Spinal cord (tissue), 10 donors: Measurements from ENCODE around the gene CHRNB4. TPM values are rescaled to one million over a fixed set of nuclear protein-coding genes. Genes with fewer than 3 reads are reported as not detected.

Source experiments
- DNase-seq, 6 donors: peaks; one replicate each; pipeline versions ENCODE4 v3.0.0 to v3.0.0-alpha.2; 2013 to 2015; ENCODE audit warnings: low spot score in 6 of 6, low read depth in 4 of 6
- H3K27ac ChIP-seq: one replicate; pipeline ENCODE4 v1.5.1; 2013; ENCODE audit warnings: low read depth, low read length, control low read depth
- H3K27me3 ChIP-seq: one replicate; pipeline ENCODE4 v1.6.1; 2013; ENCODE audit warnings: low read length; ENCODE audit not compliant: control insufficient read depth, insufficient read depth
- H3K36me3 ChIP-seq: one replicate; pipeline ENCODE4 v1.6.1; 2013; ENCODE audit warnings: low read length; ENCODE audit not compliant: control insufficient read depth, insufficient read depth
- H3K4me1 ChIP-seq: one replicate; pipeline ENCODE4 v1.6.1; 2013; ENCODE audit warnings: low read length; ENCODE audit not compliant: control insufficient read depth, insufficient read depth
- H3K4me3 ChIP-seq: one replicate; pipeline ENCODE4 v1.5.1; 2013; ENCODE audit warnings: low read depth, low read length, control low read depth
- H3K9me3 ChIP-seq: one replicate; pipeline ENCODE4 v1.6.1; 2013; ENCODE audit warnings: low read length; ENCODE audit not compliant: control insufficient read depth, insufficient read depth
- WGBS: methylation state at CpG from one replicate; pipeline ENCODE4 v1.1.5; 2013; ENCODE audit warnings: missing lambda C conversion rate; ENCODE audit not compliant: insufficient coverage; 5-methylcytosine and 5-hydroxymethylcytosine counted together
- polyA plus RNA-seq, 2 donors: library from polyadenylated mRNA; unstranded; fragments of 120-200 nt; gene quantifications; one replicate each; pipeline ENCODE4 v1.2.1, GENCODE V29; 2013; ENCODE audit not compliant: insufficient read length in 2 of 2
- total RNA-seq, 2 donors: library from RNA; depleted of rRNA in 1 of 2; stranded (reverse); fragments of 120-200 nt in 1 of 2; fragments of >200 nt in 1 of 2; gene quantifications; one replicate each; pipeline versions ENCODE4 v1.2.3 to v1.2.4, GENCODE V29; 2013 to 2014
- donor health status: healthy.

CHRNB4 gene
- total and polyA plus RNA-seq, 4 donors = 0.33 to 3.3 (median 2.1) TPM

GRCh38 chr15:78651930-78652615 lies 11.1 kb upstream of the CHRNB4 start:
- Histone ChIP-seq H3K27me3 (no peaks in the 10 kb centered on the region), H3K4me3 (no peak overlapping the region), H3K9me3 (no peaks in the 10 kb centered on the region), H3K4me1 (no peaks in the 10 kb centered on the region), H3K27ac (no peak overlapping the region), H3K36me3 (no peaks in the 10 kb centered on the region)
- WGBS = 100% methylated on average over 1 of the region's 1 CpG
- no peak for DNase-seq

GRCh38 chr15:78651007-78651406 lies 10.0 kb upstream of the CHRNB4 start:
- H3K36me3 ChIP-seq = no peaks in the 10 kb centered on the region
- WGBS = 75% methylated on average over 3 of the region's 3 CpGs
- DNase-seq = no peak
- H3K27me3 ChIP-seq = no peaks in the 10 kb centered on the region
- no peaks in the 10 kb centered on the region for H3K9me3 ChIP-seq
- H3K4me3 ChIP-seq = no peak overlapping the region
- no peaks in the 10 kb centered on the region for H3K4me1 ChIP-seq
- H3K27ac ChIP-seq = no peak overlapping the region

GRCh38 chr15:78650022-78650421 lies 9.0 kb upstream of the CHRNB4 start:
- 77% methylated on average over 4 of the region's 4 CpGs for WGBS
- peak in 1 of 6 donors; percentile 16 for DNase-seq

GRCh38 chr15:78645009-78645408 lies 4.0 kb upstream of the CHRNB4 start:
- no peak overlapping the region for H3K4me3 ChIP-seq
- no peak overlapping the region for H3K27ac ChIP-seq
- no peak for DNase-seq
- H3K27me3 ChIP-seq = peaks cover 14% of the 10 kb centered on the region
- no peaks in the 10 kb centered on the region for H3K36me3 ChIP-seq
- peaks cover 17% of the 10 kb centered on the region for H3K4me1 ChIP-seq
- 97% methylated on average over 3 of the region's 4 CpGs for whole genome bisulfite sequencing
- H3K9me3 ChIP-seq = no peaks in the 10 kb centered on the region

More at GRCh38 chr15:78650022-78650421, 9.0 kb upstream of the CHRNB4 start:
- H3K4me1 ChIP-seq = no peaks in the 10 kb centered on the region
- no peaks in the 10 kb centered on the region for H3K9me3 ChIP-seq
- no peaks in the 10 kb centered on the region for H3K36me3 ChIP-seq
- no peak overlapping the region for H3K4me3 ChIP-seq
- H3K27ac ChIP-seq = no peak overlapping the region
- no peaks in the 10 kb centered on the region for H3K27me3 ChIP-seq

GRCh38 chr15:78642331-78642730 lies 1.3 kb upstream of the CHRNB4 start:
- H3K4me3 ChIP-seq = no peak overlapping the region
- H3K36me3 ChIP-seq = no peaks in the 10 kb centered on the region
- WGBS = 44% methylated on average over 1 of the region's 5 CpGs
- H3K9me3 ChIP-seq = no peaks in the 10 kb centered on the region
- no peak overlapping the region for H3K27ac ChIP-seq
- peak in 2 of 6 donors; percentile 50 to 65 for DNase-seq
- H3K4me1 ChIP-seq = peaks cover 18% of the 10 kb centered on the region
- H3K27me3 ChIP-seq = peaks cover 17% of the 10 kb centered on the region

GRCh38 chr15:78641749-78642275 lies 802 bp upstream of the CHRNB4 start:
- peaks cover 17% of the 10 kb centered on the region for H3K27me3 ChIP-seq
- H3K4me3 ChIP-seq = no peak overlapping the region
- H3K36me3 ChIP-seq = no peaks in the 10 kb centered on the region
- no peaks in the 10 kb centered on the region for H3K9me3 ChIP-seq
- H3K27ac ChIP-seq = no peak overlapping the region
- H3K4me1 ChIP-seq = peaks cover 18% of the 10 kb centered on the region
- WGBS = 58% methylated on average over 9 of the region's 11 CpGs
- DNase-seq = no peak

- H3K9me3 ChIP-seq = no peaks in the 10 kb centered on the region
- peaks cover 18% of the 10 kb centered on the region for H3K4me1 ChIP-seq
- H3K4me3 ChIP-seq = peak overlapping the region; percentile 29
- no peaks in the 10 kb centered on the region for H3K36me3 ChIP-seq
- 5% methylated on average over 29 of the region's 32 CpGs for WGBS
- H3K27me3 ChIP-seq = peaks cover 17% of the 10 kb centered on the region
- no peak overlapping the region for H3K27ac ChIP-seq
- no peak for DNase-seq
Observed at GRCh38 chr15:78640527-78641101, 396 bp downstream of the CHRNB4 start.

- no peaks in the 10 kb centered on the region for H3K9me3 ChIP-seq
- H3K4me1 ChIP-seq = peaks cover 18% of the 10 kb centered on the region
- WGBS = 48% methylated on average over 4 of the region's 4 CpGs
- H3K27me3 ChIP-seq = peaks cover 17% of the 10 kb centered on the region
- no peak overlapping the region for H3K27ac ChIP-seq
- peak in 5 of 6 donors; percentile 57 to 92 (median 65) for DNase-seq
- H3K36me3 ChIP-seq = no peaks in the 10 kb centered on the region
- no peak overlapping the region for H3K4me3 ChIP-seq
Observed at GRCh38 chr15:78638658-78639314, 2.2 kb downstream of the CHRNB4 start.

GRCh38 chr15:78637776-78638435 lies 3.1 kb downstream of the CHRNB4 start:
- H3K27me3 ChIP-seq = peaks cover 17% of the 10 kb centered on the region
- H3K4me3 ChIP-seq = no peak overlapping the region
- 92% methylated on average over 1 of the region's 4 CpGs for WGBS
- H3K27ac ChIP-seq = no peak overlapping the region
- peaks cover 18% of the 10 kb centered on the region for H3K4me1 ChIP-seq
- H3K9me3 ChIP-seq = no peaks in the 10 kb centered on the region
- peak in 1 of 6 donors; percentile 29 for DNase-seq
- no peaks in the 10 kb centered on the region for H3K36me3 ChIP-seq
